ENCODE measurements around the gene CFAP251.

- no peak for TF ChIP-seq NKRF (conservative IDR thresholded peaks at IDR 0.05)
- no peak for TF ChIP-seq CTCF (IDR thresholded peaks at IDR 0.05 in 2 of 3, conservative IDR thresholded peaks at IDR 0.05 in 1 of 3; ENCODE audit: control insufficient read depth in 2 of 3, extremely low read depth in 1 of 3, insufficient read depth in 1 of 3, low read depth in 3 of 3, low read length in 3 of 3)
- TF ChIP-seq CEBPB (IDR thresholded peaks at IDR 0.05; ENCODE audit: borderline replicate concordance in 1 of 2, low read depth in 2 of 2, low read length in 2 of 2): no peak
- no peak for TF ChIP-seq POLR2AphosphoS5 (IDR thresholded peaks at IDR 0.05; ENCODE audit: low read length)
- TF ChIP-seq CBX5 (IDR thresholded peaks at IDR 0.05; ENCODE audit: low read depth): no peak
- TF ChIP-seq CREB1 (IDR thresholded peaks at IDR 0.05; ENCODE audit: low read depth): no peak
- TF ChIP-seq SP1 (IDR thresholded peaks at IDR 0.05; ENCODE audit: low read depth, low read length): no peak
Measured at GRCh38 chr12:121883315-121883660, 35.1 kb upstream of the CFAP251 start.

Data from GM12878 (cell line).